Fibroblast of mammary gland (primary cell): Measurements from ENCODE around the gene RNPC3.
"Not testable (repeated sequence)": the region's sequence is repeated elsewhere in the genome, so short reads cannot be mapped to it uniquely, and the experiment has no call there.

Source experiments
- DNase-seq: peaks from one replicate; pipeline ENCODE4 v3.0.0-alpha.2; 2010; ENCODE audit warnings: low read depth
- H3K4me3 ChIP-seq: 2 replicates; pipeline ENCODE4 v1.5.1; 2011; ENCODE audit warnings: low read depth, mild to moderate bottlenecking, low read length, moderate library complexity; ENCODE audit not compliant: control insufficient read depth
- TF ChIP-seq, protein P1 (sequence below): conservative IDR thresholded peaks from 2 replicates; pipeline ENCODE4 v1.5.1; 2011; ENCODE audit warnings: low read depth, low read length, inconsistent platforms; ENCODE audit not compliant: control insufficient read depth, insufficient read depth

RNPC3 gene

DNA sequence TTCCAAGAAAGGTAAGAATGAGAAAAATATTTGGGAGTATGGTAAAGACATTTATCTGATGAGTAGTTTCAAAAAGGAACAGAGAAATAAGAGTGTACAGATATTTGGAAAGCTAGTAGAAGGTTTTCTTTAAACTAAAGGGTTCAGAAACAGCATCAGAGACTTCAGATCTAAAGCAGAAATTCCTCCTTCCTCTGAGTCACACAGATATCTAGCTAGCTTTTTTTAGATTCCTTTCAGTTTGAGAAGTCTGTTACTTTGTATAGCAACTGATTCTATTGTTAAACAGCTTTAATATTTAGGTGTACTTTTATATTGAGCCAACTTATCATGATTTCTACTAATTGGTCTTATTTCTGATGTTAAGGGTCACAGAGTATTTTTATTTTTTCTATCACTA, 50.6 kb downstream of the RNPC3 start:
- DNase-seq, result no peak
- TF ChIP-seq, protein P1, sequence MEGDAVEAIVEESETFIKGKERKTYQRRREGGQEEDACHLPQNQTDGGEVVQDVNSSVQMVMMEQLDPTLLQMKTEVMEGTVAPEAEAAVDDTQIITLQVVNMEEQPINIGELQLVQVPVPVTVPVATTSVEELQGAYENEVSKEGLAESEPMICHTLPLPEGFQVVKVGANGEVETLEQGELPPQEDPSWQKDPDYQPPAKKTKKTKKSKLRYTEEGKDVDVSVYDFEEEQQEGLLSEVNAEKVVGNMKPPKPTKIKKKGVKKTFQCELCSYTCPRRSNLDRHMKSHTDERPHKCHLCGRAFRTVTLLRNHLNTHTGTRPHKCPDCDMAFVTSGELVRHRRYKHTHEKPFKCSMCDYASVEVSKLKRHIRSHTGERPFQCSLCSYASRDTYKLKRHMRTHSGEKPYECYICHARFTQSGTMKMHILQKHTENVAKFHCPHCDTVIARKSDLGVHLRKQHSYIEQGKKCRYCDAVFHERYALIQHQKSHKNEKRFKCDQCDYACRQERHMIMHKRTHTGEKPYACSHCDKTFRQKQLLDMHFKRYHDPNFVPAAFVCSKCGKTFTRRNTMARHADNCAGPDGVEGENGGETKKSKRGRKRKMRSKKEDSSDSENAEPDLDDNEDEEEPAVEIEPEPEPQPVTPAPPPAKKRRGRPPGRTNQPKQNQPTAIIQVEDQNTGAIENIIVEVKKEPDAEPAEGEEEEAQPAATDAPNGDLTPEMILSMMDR, result no peak
- no peak overlapping the region for H3K4me3 ChIP-seq

DNA sequence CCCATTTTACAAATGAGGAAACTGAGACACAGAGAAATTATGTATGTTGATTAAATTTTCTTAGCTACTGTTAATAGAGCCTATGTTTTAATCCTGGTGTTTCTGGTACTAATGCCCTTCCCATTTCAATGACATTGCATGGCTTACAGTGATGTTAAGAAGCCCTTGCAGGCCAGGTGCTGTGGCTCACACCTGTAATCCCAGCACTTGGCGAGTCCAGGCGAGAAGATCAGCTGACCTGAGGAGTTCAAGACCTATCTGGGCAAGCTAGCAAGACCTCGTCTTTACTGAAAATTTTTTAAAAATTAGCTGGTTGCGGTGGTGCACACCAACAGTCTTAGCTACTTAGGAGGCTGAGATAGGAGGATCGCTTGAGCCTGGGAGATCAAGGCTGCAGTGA, 51.3 kb downstream of the RNPC3 start:
- H3K4me3 ChIP-seq, DNase-seq: not testable (repeated sequence)

DNA sequence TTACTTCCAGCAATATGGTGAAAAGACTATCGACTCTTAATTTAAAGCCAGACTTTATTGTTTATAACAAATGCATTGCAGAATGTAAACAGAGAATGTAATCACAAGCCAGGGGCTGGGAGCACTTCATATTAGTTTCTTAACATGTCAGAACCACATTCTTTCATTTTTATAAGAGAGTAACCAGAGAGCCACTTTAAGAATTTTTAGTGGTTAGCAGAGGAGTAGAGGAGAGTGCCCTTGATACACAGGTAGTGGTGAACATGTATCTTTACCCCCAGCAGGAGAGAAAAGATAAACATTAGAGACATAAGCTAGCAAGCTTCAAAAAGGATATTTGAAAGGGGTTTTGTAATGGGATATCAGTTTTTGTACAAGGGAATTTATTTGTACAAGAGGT, 57.0 kb downstream of the RNPC3 start:
- no peak overlapping the region for H3K4me3 ChIP-seq
- no peak for DNase-seq
- TF ChIP-seq, protein P1, result no peak

DNA sequence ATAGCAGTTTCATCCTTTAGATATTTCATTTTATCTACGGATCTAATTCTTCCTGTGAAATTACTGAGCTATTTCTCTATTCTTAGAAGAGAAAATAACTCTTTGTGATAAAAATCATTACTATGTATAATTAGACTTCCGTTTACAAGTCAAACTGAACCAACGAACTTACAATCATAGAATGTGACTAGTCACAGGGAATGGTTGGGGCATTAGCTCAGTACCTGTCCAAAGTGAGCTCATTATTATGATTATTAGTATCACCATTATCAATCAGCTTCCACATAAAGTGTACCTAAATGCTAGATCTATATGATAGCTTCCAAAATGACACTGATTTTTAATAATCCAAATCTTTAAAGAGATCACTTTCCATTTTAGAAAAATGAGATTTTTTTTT, 58.4 kb downstream of the RNPC3 start:
- TF ChIP-seq, protein P1, result no peak
- no peak for DNase-seq
- H3K4me3 ChIP-seq, result no peak overlapping the region

DNA sequence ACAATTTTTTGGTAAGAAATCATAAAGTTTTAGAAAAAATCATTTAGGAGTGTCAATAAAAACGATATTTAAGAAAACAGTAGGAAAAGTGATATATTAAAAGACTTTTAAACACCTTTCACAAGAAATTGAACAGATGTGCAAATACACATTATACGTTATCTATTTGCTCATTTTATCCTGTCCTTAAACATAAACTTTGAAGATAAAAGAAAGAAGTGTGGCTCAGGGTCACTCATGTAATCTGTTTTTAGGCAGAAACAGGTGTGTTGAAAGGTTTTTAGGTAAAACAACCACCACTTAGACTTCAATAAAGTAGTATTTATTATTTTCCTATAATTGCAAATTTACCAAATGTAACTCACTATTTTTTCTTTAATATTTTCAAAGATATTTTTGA, 59.0 kb downstream of the RNPC3 start:
- TF ChIP-seq, protein P1, result no peak
- no peak for DNase-seq
- H3K4me3 ChIP-seq, result no peak overlapping the region

DNA sequence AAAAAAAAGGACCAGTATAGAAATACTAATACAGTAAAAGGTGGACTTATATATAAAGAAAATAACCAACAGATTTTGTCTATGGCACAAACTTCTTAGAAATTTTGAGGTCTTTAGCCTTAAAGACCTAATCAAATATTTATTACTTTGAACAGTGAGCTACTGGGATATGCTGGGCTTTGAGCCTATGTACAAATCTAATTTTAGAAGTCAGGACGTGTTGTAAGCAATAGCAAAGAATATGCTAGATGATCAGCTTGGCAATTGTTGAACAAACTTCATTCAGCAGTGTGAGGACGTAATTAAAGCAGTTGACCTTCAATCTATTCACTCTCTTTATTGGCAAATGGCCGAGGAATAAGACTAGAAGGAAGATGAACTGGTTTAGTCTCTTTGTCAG, 77.2 kb downstream of the RNPC3 start:
- not testable (repeated sequence) for DNase-seq, H3K4me3 ChIP-seq
